ENCODE data around the gene COL16A1.

Gene COL16A1

GRCh38 chr1:31644560-31645273, 59.1 kb downstream of the COL16A1 start, which contains the start of gene PEF1 (continued):
- TF ChIP-seq INSM2 (tag by site-specific recombination; IDR thresholded peaks at IDR 0.05) (peak; percentile 66; the same call in 1 of the 2 replicates), ZNF292 (tag by site-specific recombination; IDR thresholded peaks at IDR 0.05; ENCODE audit: borderline replicate concordance, low read depth) (no peak), ZNF132 (tag by site-specific recombination; IDR thresholded peaks at IDR 0.05; ENCODE audit: borderline replicate concordance) (no peak), ZNF624 (tag by site-specific recombination; IDR thresholded peaks at IDR 0.05) (no peak), ZNF792 (tag by site-specific recombination; IDR thresholded peaks at IDR 0.05) (no peak), ZBTB10 (tag by site-specific recombination; IDR thresholded peaks at IDR 0.05) (peak; percentile 85), KLF16 (tag by site-specific recombination; IDR thresholded peaks at IDR 0.05) (peak; percentile 98), ZNF837 (tag by site-specific recombination; IDR thresholded peaks at IDR 0.05) (no peak), GLI2 (tag by site-specific recombination; IDR thresholded peaks at IDR 0.05; ENCODE audit: borderline replicate concordance, low read depth) (no peak), ZNF530 (tag by site-specific recombination; IDR thresholded peaks at IDR 0.05; ENCODE audit: low read depth) (no peak), ZNF549 (tag by site-specific recombination; IDR thresholded peaks at IDR 0.05) (no peak), ZNF571 (tag by site-specific recombination; IDR thresholded peaks at IDR 0.05) (no peak), ZNF404 (tag by site-specific recombination; IDR thresholded peaks at IDR 0.05) (no peak), KLF1 (tag by site-specific recombination; IDR thresholded peaks at IDR 0.05) (peak; percentile 96), ZNF76 (tag by site-specific recombination; IDR thresholded peaks at IDR 0.05; ENCODE audit: borderline replicate concordance, low read depth) (peak; percentile 86), ZNF311 (tag by site-specific recombination; IDR thresholded peaks at IDR 0.05; ENCODE audit: borderline replicate concordance) (no peak), ZNF580 (tag by site-specific recombination; IDR thresholded peaks at IDR 0.05) (peak; percentile 99), ZNF280D (tag by site-specific recombination; IDR thresholded peaks at IDR 0.05) (no peak), ZNF302 (tag by site-specific recombination; IDR thresholded peaks at IDR 0.05; ENCODE audit: low read depth) (no peak), KLF9 (tag by site-specific recombination; IDR thresholded peaks at IDR 0.05; ENCODE audit: low read depth) (peak; percentile 97)
- TF ChIP-seq, protein P1, sequence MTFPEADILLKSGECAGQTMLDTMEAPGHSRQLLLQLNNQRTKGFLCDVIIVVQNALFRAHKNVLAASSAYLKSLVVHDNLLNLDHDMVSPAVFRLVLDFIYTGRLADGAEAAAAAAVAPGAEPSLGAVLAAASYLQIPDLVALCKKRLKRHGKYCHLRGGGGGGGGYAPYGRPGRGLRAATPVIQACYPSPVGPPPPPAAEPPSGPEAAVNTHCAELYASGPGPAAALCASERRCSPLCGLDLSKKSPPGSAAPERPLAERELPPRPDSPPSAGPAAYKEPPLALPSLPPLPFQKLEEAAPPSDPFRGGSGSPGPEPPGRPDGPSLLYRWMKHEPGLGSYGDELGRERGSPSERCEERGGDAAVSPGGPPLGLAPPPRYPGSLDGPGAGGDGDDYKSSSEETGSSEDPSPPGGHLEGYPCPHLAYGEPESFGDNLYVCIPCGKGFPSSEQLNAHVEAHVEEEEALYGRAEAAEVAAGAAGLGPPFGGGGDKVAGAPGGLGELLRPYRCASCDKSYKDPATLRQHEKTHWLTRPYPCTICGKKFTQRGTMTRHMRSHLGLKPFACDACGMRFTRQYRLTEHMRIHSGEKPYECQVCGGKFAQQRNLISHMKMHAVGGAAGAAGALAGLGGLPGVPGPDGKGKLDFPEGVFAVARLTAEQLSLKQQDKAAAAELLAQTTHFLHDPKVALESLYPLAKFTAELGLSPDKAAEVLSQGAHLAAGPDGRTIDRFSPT (tag by site-specific recombination; IDR thresholded peaks at IDR 0.05): no peak
- TF ChIP-seq, protein P2, sequence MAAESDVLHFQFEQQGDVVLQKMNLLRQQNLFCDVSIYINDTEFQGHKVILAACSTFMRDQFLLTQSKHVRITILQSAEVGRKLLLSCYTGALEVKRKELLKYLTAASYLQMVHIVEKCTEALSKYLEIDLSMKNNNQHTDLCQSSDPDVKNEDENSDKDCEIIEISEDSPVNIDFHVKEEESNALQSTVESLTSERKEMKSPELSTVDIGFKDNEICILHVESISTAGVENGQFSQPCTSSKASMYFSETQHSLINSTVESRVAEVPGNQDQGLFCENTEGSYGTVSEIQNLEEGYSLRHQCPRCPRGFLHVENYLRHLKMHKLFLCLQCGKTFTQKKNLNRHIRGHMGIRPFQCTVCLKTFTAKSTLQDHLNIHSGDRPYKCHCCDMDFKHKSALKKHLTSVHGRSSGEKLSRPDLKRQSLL (tag by site-specific recombination; IDR thresholded peaks at IDR 0.05): no peak
- TF ChIP-seq, protein P3, sequence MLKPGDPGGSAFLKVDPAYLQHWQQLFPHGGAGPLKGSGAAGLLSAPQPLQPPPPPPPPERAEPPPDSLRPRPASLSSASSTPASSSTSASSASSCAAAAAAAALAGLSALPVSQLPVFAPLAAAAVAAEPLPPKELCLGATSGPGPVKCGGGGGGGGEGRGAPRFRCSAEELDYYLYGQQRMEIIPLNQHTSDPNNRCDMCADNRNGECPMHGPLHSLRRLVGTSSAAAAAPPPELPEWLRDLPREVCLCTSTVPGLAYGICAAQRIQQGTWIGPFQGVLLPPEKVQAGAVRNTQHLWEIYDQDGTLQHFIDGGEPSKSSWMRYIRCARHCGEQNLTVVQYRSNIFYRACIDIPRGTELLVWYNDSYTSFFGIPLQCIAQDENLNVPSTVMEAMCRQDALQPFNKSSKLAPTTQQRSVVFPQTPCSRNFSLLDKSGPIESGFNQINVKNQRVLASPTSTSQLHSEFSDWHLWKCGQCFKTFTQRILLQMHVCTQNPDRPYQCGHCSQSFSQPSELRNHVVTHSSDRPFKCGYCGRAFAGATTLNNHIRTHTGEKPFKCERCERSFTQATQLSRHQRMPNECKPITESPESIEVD (tag by site-specific recombination; IDR thresholded peaks at IDR 0.05): no peak
- TF ChIP-seq, protein P4, sequence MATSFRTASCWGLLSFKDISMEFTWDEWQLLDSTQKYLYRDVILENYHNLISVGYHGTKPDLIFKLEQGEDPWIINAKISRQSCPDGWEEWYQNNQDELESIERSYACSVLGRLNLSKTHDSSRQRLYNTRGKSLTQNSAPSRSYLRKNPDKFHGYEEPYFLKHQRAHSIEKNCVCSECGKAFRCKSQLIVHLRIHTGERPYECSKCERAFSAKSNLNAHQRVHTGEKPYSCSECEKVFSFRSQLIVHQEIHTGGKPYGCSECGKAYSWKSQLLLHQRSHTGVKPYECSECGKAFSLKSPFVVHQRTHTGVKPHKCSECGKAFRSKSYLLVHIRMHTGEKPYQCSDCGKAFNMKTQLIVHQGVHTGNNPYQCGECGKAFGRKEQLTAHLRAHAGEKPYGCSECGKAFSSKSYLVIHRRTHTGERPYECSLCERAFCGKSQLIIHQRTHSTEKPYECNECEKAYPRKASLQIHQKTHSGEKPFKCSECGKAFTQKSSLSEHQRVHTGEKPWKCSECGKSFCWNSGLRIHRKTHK (tag by site-specific recombination; IDR thresholded peaks at IDR 0.05): no peak
